Activated gamma-delta T cell (primary cell): ENCODE results near the gene GLRX.

Experiments
- DNase-seq: peaks from one replicate; lab custom pipeline; 2025; lab: John Stamatoyannopoulos, UW

Gene GLRX

GRCh38 chr5:95780597-95780996 lies 41.9 kb downstream of the GLRX start:
- DNase-seq, result no peak

- no peak for DNase-seq
Observed at GRCh38 chr5:95779611-95780010, 42.9 kb downstream of the GLRX start.

- DNase-seq, result no peak
Observed at GRCh38 chr5:95778713-95779436, 43.7 kb downstream of the GLRX start.

GRCh38 chr5:95777441-95777840 lies 45.1 kb downstream of the GLRX start:
- DNase-seq, result no peak

- DNase-seq, result no peak
Observed at GRCh38 chr5:95773335-95774059, 49.0 kb downstream of the GLRX start.

GRCh38 chr5:95771892-95772291 lies 50.6 kb downstream of the GLRX start:
- no peak for DNase-seq

GRCh38 chr5:95770830-95771708 lies 51.5 kb downstream of the GLRX start:
- DNase-seq, result no peak

GRCh38 chr5:95768731-95769130 lies 53.8 kb downstream of the GLRX start:
- no peak for DNase-seq

- DNase-seq, result no peak
Observed at GRCh38 chr5:95763941-95764340, 58.6 kb downstream of the GLRX start.
